ENCODE measurements around the gene PPIF.

The PPIF gene

DNA sequence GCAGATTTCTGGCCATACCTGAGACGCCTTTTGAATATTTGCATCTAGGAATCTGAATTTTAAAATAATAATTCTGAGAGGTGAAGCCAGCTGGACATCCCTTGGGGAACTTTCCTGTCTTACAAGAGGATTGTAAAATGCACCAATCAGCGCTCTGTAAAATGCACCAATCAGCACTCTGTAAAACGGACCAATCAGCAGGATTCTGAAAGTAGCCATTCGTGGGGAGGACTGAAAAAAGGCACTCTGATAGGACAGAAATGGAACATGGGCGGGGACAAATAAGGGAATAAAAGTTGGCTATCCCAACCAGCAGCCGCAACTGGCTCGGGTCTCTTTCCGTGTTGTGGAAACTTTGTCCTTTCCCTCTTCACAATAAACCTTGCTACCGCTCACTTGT is 9.9 kb downstream of the PPIF start:
- in situ Hi-C loops (cut with MboI; ENCODE audit: low pct_unique_long_range_greater_than_20kb, low sequenced_read_pairs): no loop called here
- DNase-seq: no peak

DNA sequence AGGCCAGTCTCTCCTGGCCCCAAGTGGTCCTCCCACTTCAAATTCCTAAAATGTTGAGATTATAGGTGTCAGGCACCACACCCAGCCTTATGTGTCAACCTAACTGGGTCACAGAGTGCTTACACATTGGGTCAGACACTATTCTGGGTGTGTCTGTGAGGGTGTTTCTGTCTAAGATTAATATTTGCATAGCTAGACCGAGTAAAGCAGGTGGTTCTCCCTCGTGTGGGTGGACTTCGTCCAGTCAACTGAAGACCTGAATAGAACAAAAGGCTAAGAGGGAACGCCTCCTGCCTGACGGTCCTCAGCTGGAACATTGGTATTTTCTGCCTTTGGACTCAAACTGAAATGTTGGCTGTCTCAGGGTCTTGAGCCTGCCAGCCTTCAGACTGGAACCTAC is 11.5 kb downstream of the PPIF start:
- in situ Hi-C loops (cut with MboI; ENCODE audit: low pct_unique_long_range_greater_than_20kb, low sequenced_read_pairs): no loop called here

GRCh38 chr10:79359816-79360498 is 12.7 kb downstream of the PPIF start:
- in situ Hi-C loops (cut with MboI; ENCODE audit: low pct_unique_long_range_greater_than_20kb, low sequenced_read_pairs): no loop called here
- DNase-seq: no peak

More for the DNA sequence above, 11.5 kb downstream of the PPIF start:
- DNase-seq: no peak

- in situ Hi-C loops (cut with MboI; ENCODE audit: low pct_unique_long_range_greater_than_20kb, low sequenced_read_pairs): no loop called here
Measured at GRCh38 chr10:79360499-79361342, 13.5 kb downstream of the PPIF start.

DNA sequence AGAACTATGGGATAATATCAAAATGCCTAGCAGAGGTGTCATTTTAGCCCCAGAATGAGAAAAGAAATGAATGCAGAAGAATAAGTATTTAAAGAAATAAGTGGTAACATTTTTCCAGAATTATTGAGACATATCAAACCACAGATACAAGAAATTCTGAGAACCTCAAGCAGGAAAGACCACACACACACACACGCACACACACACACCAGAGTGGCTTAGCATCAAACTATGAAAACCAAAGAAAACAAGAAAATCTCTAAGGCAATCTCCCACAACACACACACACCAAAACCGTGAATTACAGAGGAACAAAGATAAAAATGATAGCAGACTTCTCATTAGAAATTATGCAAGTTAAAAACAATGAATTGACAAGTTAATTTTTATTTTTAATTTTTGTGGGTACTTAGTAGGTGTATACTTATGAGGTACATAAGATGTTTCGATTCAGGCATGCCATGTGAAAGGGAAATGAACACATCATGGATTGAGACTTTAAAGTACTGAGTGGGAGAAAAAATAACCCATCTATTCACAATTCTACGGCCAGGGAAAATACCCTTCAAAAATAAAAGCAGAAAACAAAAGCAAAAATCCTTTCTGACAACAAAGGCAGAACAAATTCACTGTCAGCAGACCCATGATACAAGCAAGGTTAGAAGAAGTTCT is 14.6 kb downstream of the PPIF start:
- DNase-seq: no peak
- in situ Hi-C loops (cut with MboI; ENCODE audit: low pct_unique_long_range_greater_than_20kb, low sequenced_read_pairs): no loop called here

More at GRCh38 chr10:79360499-79361342, 13.5 kb downstream of the PPIF start:
- no peak for DNase-seq

GRCh38 chr10:79367426-79368189 is 20.3 kb downstream of the PPIF start:
- no peak for DNase-seq
- in situ Hi-C loops (cut with MboI; ENCODE audit: low pct_unique_long_range_greater_than_20kb, low sequenced_read_pairs): no loop called here

DNA sequence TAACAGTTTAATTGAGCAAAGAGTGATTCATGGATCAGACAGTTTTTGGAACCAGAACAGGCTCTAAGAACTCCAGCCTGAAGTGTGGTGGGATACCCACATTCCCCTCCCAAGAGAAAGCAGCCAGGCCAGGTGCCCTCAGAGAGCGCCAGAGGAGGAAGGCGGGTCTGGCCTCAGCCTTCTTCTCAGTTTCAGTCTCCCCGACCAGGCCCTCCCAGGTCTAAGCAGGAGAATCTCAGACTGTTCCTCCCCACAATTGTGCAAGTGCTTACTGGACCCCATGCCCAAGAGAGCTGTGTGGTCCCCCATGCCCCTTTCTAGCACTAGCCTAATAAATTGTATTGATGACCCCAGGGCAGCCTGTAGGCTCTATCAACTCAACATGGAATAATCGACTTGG is 25.6 kb downstream of the PPIF start:
- in situ Hi-C loops (cut with MboI; ENCODE audit: low pct_unique_long_range_greater_than_20kb, low sequenced_read_pairs): no loop called here
- DNase-seq: no peak

DNA sequence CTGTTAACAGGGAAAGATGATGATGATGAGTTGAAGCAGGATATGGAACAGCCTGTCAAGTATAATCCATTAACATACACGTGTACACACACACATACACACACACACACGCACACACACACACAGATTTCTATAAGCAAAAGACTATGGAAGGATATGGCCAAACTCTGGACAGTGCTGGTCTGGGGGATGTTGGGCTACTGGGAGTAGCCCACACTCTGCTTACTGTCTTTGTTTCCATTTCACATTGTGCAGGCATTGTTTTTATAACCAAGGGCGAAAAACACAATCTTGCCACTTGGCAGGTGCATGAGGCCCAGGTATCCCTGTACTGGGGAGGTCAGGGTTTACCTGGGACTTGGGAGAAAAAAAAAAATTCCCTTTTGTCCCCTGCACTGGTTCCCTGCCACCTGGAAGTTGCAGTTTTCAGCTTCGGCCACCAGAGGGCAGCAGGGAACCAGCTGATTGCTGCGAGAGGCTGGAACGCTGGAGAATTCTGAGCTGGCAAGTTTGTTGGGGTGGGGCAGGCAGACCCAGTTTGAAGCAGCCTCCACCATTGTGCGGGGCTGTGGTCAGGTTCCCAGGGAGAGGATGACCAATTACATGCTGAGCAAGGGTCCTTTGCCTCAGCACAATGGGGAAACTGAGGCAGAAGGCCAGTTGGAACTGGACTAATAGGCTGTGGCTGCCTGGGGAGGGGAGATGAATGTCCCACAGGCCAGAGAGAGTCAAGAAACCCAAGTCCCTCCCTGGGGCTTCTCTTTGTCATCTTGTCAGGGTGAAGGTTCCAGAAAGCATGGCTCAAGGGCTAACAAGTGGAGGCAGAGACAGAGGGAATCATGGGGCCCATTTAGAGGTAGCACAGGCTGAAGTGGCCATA is 27.3 kb downstream of the PPIF start:
- in situ Hi-C loops (cut with MboI; ENCODE audit: low pct_unique_long_range_greater_than_20kb, low sequenced_read_pairs): loop anchor here (25.0 kb wide), 1 partner anchor 113 kb away; no protein-coding TSS in a partner anchor
- DNase-seq: peak; percentile 72

- no peak for DNase-seq
- in situ Hi-C loops (cut with MboI; ENCODE audit: low pct_unique_long_range_greater_than_20kb, low sequenced_read_pairs): loop anchor here (25.0 kb wide), 1 partner anchor 112 kb away; no protein-coding TSS in a partner anchor
Measured at GRCh38 chr10:79375321-79376077, 28.2 kb downstream of the PPIF start.

GRCh38 chr10:79376078-79376628 is 28.9 kb downstream of the PPIF start:
- no peak for DNase-seq
- in situ Hi-C loops (cut with MboI; ENCODE audit: low pct_unique_long_range_greater_than_20kb, low sequenced_read_pairs): loop anchor here (25.0 kb wide), 1 partner anchor 111 kb away; no protein-coding TSS in a partner anchor

- no peak for DNase-seq
Measured at GRCh38 chr10:79376751-79377556, 29.7 kb downstream of the PPIF start.

DNA sequence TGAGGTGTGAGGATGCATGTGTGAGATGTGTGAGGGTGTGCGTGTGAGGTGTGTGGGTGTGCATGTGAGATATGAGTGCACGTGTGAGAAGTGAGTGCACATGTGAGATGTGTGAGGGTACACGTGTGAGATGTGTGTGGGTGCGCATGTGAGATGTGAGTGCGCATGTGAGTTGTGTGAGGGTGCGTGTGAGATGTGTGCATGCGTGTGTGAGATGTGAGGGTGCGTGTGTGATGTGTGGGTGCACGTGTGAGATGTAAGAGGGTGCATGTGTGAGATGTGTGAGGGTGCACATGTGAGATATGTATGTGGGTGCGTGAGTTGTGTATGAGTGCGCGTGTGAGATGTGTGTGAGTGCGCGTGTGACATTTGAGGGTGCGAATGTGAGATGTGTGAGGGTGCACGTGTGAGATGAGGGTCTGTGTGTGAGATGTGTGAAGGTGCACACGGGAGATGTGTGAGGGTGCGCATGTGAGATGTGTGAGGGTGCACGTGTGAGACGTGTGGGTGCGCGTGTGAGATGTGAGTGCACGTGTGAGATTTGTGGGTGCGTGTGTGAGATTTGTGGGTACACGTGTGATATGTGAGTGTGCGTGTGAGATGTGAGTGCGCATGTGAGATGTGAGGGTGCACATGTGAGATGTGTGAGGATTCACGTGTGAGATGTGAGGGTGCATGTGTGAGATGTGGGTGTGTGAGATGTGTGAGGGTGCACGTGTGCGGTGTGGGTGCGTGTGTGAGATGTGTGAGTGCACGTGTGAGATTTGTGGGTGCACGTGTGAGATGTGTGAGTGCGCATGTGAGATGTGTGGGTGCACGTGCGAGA is 30.5 kb downstream of the PPIF start:
- in situ Hi-C loops (cut with MboI; ENCODE audit: low pct_unique_long_range_greater_than_20kb, low sequenced_read_pairs): loop anchor here (25.0 kb wide), 1 partner anchor 110 kb away; no protein-coding TSS in a partner anchor
- DNase-seq: no peak

More at GRCh38 chr10:79376751-79377556, 29.7 kb downstream of the PPIF start:
- in situ Hi-C loops (cut with MboI; ENCODE audit: low pct_unique_long_range_greater_than_20kb, low sequenced_read_pairs): loop anchor here (25.0 kb wide), 1 partner anchor 110 kb away; no protein-coding TSS in a partner anchor

DNA sequence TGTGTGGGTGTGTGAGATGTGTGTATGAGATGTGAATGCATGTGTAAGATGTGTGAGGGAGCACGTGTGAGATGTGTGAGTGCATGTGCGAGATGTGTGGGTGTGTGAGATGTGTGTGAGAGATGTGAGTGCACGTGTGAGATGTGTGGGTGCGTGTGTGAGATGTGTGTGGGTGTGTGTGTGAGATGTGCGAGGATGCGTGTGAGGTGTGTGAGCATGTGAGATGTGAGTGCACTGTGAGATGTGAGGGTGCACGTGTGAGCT is 31.0 kb downstream of the PPIF start:
- DNase-seq: no peak
- in situ Hi-C loops (cut with MboI; ENCODE audit: low pct_unique_long_range_greater_than_20kb, low sequenced_read_pairs): loop anchor here (25.0 kb wide), 1 partner anchor 109 kb away; no protein-coding TSS in a partner anchor

GRCh38 chr10:79378647-79379511 is 31.6 kb downstream of the PPIF start:
- DNase-seq: no peak

More at GRCh38 chr10:79378647-79379511, 31.6 kb downstream of the PPIF start:
- in situ Hi-C loops (cut with MboI; ENCODE audit: low pct_unique_long_range_greater_than_20kb, low sequenced_read_pairs): loop anchor here (25.0 kb wide), 1 partner anchor 108 kb away; no protein-coding TSS in a partner anchor
